HG02588 (cell line): ENCODE results near the gene GRIK2.

Experiments
- ATAC-seq: cut with Tn5 transposase; IDR thresholded peaks from one replicate; pipeline ENCODE4 v1.9.1; 2021; ENCODE audit warnings: mild to moderate bottlenecking, moderate library complexity; ENCODE audit not compliant: unreplicated experiment

The GRIK2 gene

DNA sequence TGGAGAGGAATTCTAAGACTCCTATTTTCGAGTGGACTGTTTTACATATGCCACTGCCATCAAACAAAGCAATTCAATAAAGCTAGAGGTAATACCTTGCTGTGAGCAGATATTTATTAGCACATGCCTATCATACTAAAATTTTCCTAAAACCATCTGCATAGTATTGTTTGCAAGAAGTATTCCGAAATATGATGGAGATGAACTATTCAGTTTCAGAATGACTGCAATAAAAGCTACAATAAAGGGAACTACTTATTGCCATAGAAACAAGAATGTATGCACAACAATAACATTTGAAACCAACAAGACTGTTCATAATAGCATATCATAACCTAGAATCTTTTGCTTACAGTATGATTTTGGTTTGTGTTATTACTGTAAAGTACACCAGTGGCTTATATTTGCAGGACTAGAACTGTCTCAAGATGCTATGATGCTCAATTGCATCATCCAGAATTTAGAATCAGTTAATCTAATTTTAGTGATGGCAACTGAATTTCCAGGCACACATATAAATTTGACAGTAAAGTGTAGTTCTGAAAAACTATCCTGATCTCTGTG, 144.3 kb downstream of the GRIK2 start:
- no peak for ATAC-seq

DNA sequence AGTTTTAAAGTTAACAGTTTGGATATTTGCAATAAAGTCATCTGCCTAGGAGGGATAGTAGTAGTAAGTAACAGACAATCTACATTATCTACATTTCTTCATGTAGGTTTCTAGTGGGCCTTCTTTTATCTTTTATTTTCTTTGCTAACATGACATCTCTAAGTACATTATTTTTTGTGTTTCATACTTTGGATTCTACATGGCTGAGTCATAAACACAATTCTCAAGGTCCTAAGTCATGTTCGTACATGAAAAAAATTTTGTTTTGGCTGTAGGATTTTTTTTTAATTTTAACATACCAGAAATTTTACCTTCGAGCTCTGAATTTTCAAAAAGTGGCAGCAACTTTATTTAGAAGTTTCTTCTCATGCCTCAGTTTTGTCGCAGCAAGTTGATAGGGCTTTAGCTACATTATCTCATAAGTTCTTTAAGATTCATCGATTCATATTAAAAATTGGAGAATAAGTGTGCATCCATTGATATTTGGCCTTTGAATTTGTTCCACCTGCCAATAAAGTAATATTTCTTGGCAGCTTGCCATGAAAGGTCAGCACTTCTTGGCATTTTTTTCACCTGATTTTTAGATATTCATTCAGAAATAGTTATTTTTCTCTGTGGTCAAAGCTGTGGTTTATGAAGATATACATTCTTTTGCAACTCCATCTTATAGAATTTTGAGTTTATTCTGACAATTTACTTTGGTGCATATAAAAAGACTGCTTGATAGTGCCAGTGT, 146.2 kb downstream of the GRIK2 start:
- ATAC-seq: no peak

DNA sequence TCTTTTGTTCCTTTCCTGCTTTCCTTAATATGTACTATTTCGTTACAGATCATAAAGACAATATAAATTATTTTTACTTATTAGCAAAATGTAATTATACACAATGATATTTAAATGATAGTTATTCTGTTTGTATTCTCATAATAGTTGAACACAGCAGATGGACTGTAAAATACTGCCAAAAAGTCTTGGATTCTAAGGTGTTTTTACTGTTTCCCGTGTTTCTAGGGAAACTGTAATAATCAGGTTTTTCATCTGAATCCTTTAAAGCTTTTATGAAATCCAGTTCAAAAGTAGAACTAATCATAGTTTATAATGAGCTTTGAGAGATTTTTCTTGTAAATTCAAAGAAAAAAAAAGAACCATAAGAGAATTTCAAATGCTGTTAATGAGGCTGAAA, 148.4 kb downstream of the GRIK2 start:
- ATAC-seq: no peak

DNA sequence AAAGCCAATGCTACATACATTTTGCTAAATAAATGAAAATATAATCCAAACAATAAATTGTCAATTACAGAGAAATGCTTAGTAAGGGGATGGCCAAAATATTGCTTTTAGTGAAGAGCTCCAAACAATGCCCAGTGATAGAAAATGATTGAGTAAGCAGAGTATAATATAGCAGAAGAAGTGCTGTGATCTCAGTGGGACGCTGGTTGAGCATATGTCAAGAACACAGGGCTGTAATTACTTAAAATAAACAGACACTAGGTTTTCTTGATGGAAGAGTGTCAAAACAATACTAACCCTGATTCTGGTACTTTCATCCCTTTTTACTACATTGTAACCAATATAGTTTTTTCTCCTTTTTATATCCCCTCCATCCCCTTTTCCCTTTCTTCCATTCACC, 150.3 kb downstream of the GRIK2 start:
- ATAC-seq: no peak

DNA sequence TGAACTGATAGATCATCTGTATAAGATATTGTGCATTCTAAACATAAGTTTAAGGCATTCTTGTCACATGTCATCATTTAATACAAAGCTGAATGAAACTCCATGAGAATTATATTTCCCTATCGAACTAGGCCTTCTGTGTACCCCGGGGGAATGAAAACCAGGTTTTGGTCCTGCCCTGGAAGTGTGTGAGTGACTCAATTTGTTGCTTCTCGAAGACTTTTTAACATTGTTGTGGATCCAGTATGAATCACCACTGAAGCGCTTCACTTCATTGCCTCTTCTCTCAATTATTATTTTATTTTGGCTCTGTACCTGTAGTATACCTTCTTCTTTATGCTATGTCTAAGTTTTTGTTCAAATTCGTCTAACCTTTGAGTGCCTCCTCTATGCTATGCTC, 150.8 kb downstream of the GRIK2 start:
- no peak for ATAC-seq

DNA sequence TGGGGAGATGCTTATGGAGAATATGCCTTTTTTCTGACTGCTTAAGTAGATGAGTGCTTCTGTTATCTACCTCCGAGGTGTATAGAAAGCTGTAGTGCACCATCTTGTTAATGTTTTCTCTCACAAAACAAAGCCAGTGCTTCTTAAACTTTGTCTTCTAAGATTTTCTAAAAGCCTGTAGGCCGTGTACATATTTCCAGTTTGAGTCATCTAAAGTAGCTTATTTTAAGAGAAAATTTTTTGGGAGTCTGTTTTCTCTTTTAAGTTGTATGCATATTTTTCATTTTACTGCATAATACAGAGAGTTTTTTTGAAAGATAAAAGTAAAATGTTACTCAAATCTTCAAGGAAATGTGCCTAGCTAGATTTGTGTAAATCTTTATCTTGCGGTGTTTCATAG, 151.7 kb downstream of the GRIK2 start:
- no peak for ATAC-seq

DNA sequence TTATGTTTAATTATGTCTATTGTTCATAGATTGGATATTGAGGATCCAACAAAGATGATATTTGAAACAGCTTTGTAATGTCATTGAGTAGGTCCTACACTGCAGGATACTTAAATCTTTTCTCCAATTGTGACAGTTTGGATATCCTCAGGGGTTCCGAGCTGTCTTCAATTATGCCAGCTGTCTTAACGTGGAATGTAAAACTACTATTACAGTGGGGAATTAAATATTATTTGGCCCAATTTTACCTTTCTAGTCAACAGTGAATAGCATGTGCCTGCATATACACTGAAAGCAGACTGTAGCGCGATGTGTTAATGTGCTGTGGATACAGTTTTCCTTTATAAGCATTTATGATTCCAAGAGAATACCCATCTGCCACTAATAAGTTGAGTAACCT, 156.9 kb downstream of the GRIK2 start:
- ATAC-seq: no peak

DNA sequence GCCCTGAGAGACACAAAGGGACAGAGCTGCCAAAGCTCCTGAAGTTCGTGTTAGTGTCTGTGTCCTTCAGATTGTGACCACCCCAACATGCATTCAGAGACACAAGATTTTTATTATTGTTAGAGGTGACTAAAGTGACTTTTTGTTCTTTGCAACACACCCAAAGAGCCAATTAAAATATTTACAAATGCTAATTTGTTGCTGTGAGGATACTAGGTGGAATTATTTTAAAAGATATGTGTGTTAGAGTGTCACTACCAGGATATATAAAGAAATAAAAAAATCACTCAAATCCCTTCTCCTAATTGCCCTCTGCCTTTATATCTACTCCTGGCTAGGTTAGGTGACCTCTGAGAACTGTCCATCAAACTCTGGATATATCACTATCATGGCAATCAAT, 160.7 kb downstream of the GRIK2 start:
- ATAC-seq: no peak

DNA sequence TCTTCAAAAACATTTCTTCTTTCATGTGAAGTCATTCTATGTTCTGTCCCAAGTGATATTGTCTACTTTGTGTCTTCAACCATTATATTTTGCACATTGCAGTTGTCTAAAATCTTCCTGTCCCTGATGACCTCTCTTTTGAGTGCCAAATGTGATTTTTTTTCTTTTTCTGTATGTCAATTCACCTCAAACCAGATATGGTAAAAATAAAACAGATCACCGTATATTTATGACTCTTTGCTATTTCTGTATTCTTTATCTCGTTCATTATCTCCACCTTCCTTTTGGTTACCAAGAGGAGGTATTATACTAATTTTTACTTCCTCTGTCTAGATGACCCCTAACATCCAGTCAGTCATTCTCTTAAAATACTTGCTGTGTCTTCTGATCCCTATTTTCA, 165.2 kb downstream of the GRIK2 start:
- no peak for ATAC-seq

DNA sequence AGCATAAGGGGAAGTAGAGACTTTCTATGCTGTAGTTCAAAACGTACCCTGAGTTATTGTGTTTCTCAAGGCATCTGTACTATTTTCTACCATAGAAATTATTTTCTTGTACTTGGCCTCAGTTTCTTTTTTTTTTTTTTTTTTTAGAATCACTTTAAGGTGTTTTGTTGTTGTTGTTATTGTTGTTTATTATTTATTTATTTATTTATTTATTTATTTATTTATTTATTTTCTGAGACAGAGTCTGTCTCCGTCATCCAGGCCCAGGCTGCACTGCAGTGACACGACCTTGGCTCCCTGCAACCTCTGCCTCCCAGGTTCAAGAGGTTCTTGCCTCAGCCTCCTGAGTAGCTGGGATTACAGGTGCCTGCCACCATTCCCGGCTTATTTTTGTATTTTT, 179.1 kb downstream of the GRIK2 start:
- no peak for ATAC-seq

DNA sequence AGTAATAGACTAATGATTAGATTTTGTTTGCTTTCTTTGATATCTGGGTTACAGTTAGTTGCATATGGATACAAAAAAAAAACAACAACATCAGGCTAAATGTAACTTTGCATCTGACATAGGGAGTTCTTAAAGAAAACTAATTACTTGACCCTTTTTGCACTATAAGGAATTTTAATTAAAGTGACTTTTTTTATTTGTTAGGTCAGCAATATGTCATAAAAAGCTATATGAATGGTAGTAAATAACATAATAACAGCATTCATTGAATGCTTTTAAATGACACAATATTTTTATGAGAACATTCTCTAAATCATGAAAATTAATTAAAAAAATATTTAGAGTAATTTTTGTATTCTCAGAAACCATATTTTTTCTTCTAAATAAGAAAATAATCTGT, 183.6 kb downstream of the GRIK2 start:
- ATAC-seq: no peak

DNA sequence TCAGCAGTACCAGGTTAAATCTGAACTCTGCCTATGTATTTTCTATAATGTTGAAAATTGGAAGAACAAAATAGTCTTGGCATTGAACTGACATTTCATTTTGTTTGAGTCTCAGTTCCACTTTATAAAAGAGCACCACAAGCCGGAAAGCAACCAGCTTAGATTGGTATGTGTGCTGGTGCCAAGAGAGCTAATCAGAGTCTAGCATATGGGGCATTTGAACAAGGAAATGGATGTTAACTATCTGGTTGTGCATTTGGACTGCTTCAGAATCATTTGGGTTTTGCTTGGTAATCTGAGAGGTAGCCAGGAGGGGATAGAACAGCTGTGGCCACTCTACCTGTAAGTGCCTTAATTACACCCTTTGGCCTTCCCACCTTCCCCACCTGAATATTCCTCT, 184.8 kb downstream of the GRIK2 start:
- no peak for ATAC-seq

DNA sequence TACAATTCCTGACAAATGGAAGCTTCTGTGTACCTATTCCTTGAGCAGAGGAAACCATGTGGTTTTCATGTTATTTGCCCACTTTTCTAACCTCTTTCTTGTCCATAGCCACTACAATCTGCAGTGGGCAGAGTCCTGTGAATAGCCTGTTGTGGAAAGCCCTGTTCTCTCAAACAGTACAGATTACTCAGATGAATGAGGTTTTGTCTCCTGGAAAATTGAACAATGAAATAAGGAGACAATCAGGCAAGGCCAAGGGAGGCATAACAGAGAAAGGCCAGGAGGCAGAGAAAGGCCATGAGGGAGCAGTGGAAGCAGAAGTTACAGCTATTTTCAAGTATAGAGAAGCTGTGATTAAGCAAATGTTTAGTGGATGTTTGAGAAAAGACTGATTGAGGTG, 189.3 kb downstream of the GRIK2 start:
- ATAC-seq: no peak

DNA sequence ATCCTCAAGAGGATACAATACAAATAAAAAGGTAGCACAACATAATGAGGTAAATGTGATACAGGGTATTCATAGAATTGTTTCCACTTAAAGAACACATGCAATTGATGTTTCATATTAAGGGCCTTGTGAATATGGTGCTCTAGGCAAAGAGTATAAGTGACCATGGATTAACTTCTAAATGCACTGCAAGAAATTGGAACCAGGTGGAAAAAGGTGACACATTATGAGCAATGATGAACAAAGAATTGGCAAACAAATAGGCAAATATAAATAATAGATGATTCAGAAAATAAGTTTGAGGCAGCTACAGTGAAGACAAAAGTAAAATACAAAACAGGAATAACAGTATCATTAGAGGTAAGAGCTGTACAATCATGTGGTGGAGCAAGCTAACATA, 192.0 kb downstream of the GRIK2 start:
- ATAC-seq: no peak

DNA sequence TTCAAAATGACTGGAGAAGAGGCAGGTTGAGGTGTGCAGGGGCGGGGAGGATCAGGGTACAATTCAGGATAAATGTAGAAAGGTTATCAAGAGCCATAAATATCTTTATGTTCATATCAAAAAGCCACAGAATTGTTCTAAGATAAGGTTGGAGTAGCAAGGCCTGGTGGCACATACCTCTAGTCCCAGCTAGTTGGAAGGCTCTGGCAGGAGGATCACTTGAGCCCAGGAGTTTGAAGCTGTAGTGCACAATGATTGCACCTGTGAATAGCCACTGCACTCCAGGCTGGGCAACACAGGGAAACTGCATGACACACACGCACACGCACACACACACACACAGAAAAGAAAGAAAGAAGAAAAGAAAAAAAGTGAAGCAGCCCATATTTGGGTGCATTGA, 194.8 kb downstream of the GRIK2 start:
- no peak for ATAC-seq

DNA sequence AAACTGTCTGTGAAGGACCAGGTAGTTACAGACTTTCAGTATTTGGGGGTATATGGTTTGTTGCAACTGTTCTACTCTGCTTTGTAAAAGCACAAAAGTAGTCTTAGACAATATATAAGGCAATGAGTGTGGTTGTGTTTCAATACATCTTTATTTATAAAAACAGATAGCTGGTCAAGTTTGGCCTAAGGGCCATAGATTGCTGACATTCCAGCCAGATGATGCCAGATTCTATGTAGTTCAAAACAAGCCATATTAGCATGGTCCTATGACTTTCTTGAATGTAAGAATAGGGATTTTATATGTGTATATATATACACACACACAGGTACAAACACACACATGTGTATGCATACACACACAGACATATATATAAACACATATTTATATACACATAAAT, 201.8 kb downstream of the GRIK2 start:
- no peak for ATAC-seq

DNA sequence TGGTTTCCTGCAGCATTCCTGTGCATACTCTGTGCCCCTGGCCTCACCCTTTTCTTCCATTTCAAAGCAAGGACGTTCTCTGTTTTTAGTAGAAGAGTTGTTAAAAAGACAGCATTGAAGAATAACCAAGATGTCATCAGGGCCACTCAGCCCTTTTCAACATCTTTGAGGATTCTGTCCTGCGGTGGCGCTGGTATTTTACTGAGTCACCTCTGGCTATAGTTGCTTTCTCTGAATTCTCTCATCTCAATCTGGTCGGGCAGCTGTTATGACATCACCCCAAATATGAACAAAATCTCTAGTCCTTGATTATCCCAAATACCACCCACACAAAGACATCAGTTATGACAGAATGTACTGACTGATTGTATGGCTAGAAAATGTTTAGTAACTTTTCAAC, 204.2 kb downstream of the GRIK2 start:
- no peak for ATAC-seq

DNA sequence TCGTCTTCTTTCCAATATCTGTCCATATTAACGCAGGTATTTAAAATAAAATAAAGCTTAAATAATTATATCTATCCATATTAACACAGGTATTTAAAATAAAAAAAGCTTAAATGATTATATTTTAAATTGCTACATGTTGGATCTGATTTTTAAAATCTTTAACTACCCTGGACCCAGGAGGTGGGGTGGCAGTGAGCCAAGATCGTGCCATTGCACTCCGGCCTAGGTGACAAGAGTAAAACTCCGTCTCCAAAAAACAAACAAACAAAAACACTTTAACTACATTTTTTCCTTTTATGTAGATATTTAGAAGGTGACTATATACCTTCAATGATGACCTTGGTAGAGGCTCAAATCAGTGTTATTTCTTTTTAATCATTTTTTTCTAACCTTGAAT, 211.9 kb downstream of the GRIK2 start:
- no peak for ATAC-seq

DNA sequence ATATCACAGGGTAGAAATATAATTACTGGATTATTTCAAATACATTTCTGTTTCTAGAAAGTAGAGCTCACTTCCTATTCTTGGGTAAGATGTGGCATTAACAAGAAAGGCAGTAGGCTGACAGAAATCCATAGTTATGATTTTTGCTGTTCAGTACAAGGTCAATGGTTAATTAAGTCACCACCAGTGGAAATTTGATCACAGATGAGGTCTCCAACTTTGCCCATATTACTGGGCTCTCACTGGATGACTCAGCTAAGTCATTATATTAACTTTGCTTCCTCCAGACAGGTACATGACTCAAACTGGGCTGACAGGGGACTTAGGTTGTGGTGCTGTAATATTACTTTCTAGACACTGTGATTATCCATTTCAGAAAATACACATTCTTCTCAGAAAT, 212.4 kb downstream of the GRIK2 start:
- peak; percentile 84 for ATAC-seq

DNA sequence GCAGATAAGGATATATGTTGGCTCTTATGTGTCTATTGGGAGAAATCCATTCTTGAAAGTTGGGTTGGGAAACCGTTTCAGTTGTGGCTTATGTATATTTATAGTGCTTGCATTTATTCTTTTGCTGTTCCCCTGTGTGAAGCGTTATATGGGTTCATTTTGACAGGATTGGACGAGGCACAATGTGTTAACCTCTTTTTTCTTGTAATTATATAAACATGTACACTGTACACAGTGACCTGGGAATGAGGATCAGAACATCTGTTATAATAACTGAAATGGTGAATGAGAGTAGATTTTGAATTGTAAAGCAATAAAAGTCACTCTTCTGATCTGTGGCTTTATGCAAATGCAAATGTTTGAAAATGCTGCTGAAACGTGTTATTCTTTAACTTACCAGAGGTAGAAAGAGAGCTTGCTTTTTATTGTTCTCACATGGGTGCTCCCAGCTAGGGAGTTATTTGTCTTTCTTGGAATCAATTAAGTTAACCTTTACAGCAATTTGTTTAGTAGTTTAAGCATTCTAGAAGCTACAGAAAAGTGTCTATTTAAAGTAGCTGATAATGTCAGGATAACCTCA, 213.7 kb downstream of the GRIK2 start:
- no peak for ATAC-seq

DNA sequence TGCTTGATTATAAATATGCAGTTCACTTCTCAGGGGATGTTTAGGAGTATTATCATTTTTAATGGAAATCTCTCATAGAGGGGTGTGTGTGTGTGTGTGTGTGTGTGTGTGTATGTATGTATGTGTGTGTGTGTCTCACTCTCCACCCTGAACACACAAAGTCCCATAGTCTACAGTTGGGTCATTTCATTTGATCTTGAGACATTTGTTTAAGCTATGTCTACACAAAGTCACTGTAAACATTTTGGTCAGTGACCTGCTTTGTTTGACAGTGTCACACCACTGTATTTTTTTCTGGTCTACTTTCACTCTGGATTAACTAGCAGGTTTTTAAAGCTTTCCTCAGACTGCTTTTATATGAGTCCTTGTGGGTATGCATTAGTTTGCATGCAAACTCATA, 215.2 kb downstream of the GRIK2 start:
- no peak for ATAC-seq

DNA sequence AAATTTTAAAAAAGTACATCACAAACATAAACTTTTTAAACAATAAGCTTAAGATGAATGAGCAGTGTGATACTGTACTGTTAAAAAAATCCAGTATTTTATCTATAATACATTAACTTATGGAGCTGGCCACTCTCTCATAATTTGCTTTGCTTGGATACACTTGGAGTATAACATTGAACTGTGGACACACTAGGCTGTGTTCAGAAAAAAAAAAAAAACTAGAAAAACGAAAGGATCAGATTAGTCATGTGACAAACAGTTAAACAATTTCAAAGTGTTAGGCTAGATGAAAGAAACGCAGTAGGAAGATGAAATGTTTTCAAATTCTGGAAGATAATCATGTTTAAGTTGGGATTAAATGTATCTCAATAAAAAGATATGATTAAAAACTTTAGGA, 220.0 kb downstream of the GRIK2 start:
- no peak for ATAC-seq

DNA sequence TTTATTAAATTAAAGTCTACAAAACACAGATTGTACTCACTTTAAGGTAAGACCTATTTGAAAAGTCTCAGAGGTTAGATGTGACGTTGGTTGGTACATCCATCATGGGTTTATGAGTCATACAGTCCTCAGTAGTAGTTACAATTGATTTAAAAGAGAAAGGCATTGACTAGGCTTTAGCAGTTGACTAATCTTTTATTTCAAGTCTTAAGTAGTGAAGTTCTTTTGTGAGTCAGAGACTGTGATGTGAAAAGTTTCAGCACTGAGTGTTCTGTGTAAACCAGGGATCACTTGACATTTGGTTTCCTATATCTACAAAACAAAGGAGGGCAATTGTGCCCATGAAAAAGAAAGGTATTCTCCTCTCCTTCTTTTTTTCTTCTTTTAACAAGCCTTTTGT, 221.3 kb downstream of the GRIK2 start:
- ATAC-seq: no peak
